ENCODE data around the gene MSMO1. TPM values are rescaled to one million over a fixed set of nuclear protein-coding genes. Genes with fewer than 3 reads are reported as not detected.

The MSMO1 gene
- total RNA-seq, 1 experiment from 2014 or later, result 178 TPM

DNA sequence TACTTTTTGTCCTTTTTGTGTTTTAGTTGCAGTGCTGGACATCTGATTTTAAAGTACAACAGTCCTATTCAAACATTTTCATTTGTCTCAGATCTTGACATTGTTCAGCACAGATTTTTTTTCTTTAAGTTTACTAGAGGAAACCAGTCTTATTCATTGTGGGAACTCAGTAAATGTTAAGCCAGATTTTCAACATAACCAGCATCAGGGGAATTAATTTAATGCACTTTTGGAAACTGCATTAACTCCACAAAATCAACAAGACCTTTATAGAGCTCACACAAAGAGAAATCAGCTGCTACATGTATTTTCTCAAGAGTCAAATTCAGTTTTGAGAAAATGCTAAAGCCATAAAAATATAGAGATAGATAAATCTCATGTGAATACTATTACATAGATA lies 61.3 kb downstream of the MSMO1 start:
- DNase-seq (ENCODE audit: low read depth), result no peak

Small RNA genes lying within 50 kb of the gene (small RNA-seq; reads per million reads assigned to genes)
- not detected for gene MIR578

Other genes starting within 250 kb of the MSMO1 start
- 19.2 and 30.9 TPM in 2 replicates for gene TMEM192, start 214.8 kb upstream of the MSMO1 start, total RNA-seq (2014; rRNA removed; shearing (Covaris generic))
- 19.9 and 20.1 TPM in 2 replicates for gene KLHL2, start 120.1 kb upstream of the MSMO1 start, total RNA-seq (2014; rRNA removed; shearing (Covaris generic))
- 9.3 and 11.4 TPM in 2 replicates for gene CPE, start 51.3 kb downstream of the MSMO1 start, total RNA-seq (2014; rRNA removed; shearing (Covaris generic))